OCI-M2 (cell line): Measurements from ENCODE around the gene SULF2.
"Not testable (repeated sequence)": the region's sequence is repeated elsewhere in the genome, so short reads cannot be mapped to it uniquely, and the experiment has no call there.

Source experiments
- DNase-seq: peaks from one replicate; lab custom pipeline; 2025; ENCODE audit not compliant: unreplicated experiment; lab: John Stamatoyannopoulos, UW

SULF2 gene

DNA sequence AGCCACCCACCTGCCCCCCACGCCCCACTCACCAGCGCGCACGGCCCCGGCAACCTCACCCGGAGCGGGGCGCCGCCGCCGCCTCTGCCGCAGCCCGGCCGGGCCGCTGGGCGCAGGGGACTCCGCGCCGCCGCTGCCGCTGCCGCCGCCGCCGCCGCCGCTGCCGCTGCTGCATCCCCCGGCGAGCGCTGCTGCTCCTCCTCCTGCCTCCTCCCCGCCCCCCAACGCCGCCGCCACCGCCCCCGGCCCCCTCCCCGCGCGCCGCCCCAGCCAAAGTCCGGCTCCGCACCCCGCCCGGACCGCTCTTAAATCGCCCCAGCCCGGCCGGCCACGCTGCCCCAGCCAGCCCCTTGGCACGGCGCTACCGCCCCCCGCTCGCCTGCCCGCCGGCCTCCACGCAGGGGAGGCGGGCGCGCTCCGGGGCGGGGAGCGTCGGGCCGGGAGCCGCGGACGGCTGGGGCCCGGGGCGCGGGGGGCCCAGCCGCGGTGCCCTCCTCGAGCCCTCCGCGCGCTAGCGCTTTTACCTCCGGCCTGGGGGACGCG is at the start of gene SULF2:
Gene SULF2 (minus strand): TSS at position 171 of the 543 bp plus-strand sequence. CDS start 28,118 bp downstream, outside the sequence.
- DNase-seq = no peak

GRCh38 chr20:47831675-47832074 is 46.4 kb upstream of the SULF2 start:
- DNase-seq = not testable (repeated sequence)

DNA sequence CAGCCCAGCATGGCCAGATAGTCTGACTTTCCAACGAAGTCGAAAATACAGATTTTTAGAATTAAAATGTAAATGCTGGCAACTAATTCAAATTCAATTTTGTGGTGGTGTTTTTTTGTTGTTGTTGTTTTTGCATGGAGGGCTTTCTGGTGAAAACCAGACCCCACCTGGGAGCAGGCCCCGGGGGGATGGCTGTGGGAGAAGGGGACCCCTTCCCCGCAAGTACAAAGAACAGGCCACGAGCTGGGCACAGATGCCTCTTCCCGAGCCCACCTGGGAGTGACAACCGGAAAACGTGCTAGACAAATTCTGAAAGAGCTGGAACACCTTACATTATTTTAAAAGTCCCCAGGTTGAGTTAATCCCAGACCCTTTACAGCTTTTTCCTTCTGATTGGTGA is 41.4 kb upstream of the SULF2 start:
- DNase-seq = not testable (repeated sequence)

DNA sequence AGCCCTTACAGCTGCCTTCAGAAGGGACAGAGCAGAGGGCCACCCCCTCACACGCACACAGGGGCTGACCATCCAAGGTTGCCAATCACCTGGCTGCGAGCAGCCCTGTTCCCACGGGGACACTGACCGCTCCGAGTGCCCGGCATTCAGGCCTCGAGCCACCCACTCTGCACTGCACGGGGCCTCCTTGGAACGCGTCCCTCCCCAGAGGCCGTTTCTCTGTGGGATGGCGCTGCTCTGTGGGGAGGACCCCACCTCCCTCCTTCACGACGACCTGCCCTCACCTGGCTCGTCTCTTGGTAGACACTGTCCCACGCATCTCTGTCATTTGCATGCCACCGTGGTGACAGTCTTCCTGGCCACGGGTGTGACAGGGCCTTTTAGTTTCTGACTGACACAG is 40.7 kb upstream of the SULF2 start:
- DNase-seq = not testable (repeated sequence)

DNA sequence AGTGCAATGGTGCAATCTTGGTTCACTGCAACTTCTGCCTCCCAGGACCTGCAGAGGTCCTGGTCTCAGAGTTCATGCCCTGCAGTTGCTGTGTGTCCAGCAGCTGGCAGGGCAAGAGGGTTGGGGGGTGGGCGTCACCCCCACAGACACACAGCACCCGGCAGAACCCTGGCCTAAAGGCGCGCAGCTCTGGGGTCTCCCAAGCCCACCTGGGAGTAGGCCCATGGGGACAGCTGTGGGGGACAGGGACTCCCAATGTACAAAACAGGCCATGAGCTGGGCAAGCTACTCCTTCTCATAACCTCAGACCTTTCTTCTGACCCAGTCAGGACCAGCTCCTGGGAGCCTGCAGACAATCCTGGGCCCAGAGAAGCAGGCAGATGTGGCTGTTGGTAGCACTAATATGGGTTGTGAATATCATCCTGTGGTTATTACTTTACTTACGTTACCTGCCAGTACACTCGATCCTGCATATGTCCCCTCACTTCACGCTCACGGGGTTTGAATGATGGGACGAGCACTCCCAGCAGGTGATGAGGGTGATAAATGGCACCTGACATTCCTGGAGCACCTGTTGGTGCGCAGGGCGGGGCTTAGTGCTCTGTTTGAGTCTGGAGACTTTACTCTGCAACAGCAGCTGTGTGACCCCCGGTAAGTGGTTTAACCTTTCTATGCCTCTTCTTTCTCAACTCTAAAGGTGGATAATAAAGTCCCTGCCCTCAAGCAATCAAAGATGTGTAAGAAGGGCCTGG is 39.9 kb upstream of the SULF2 start:
- DNase-seq = no peak

DNA sequence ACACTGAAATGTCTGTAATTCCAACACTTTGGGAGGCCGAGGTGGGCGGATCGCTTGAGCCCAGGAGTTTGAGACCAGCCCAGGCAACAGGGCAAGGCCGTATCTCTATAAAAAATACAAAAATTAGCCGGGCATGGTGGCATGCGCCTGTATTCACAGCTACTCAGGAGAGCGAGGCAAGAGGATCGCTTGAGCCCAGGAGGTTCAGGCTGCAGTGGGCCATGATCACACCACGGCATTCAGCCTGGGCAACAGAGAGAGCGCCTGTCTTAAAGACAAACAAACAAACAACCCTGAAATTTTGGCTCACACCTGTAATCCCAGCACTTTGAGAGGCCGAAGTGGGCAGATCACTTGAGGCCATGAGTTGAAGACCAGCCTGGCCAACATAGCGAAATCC is 38.7 kb upstream of the SULF2 start:
- not testable (repeated sequence) for DNase-seq

DNA sequence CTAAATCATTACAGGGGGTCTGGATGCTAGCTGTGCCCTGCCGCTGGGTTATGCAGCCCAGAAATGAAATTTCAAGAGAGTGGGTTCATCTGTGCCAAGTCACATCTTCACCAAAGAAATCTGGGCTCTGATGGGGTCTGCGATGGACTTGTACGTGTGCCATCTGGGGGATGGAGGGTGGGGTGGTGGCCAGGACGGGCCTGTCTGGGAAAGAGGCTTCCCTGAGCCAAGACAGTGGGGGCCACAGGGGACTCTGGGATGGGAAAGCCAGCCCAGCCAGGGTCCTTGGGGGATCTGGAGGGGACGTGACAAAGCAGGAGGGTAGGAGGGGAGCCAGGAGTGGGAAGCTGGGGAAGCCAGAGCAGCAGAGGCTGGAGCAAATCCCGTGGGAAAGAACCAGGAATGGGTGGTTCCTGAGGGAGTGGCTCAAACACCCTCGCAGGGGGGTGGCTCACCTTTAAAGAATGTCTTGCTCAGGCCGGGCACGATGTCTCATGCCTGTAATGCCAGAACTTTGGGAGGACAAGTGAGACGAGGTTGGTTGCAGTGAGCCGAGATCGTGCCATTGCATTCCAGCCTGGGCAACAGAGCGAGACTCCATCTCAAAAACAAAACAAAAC is 36.3 kb upstream of the SULF2 start:
- DNase-seq = no peak

GRCh38 chr20:47818996-47819609 is 33.8 kb upstream of the SULF2 start:
- no peak for DNase-seq

GRCh38 chr20:47818466-47818865 is 33.2 kb upstream of the SULF2 start:
- no peak for DNase-seq

DNA sequence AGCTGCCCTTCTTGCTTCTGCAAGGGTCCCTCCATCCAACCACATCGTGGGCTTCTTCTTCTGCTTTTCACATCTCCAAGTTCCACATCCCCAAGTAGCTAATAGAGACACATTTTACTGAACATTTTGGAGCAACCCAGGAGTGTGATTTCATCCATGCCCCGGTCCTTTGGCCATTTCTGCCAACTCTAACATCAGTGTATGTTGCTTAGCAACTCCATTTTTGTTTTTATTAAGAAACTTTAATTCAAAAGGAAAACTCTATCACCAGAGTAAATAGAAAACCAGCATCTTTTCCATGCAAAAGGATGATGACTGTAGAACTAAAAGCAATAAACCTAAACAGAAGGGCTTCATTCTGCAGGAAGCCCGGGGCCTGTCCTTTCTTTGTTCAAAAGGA is 32.7 kb upstream of the SULF2 start:
- no peak for DNase-seq

GRCh38 chr20:47817573-47817972 is 32.3 kb upstream of the SULF2 start:
- DNase-seq = no peak

DNA sequence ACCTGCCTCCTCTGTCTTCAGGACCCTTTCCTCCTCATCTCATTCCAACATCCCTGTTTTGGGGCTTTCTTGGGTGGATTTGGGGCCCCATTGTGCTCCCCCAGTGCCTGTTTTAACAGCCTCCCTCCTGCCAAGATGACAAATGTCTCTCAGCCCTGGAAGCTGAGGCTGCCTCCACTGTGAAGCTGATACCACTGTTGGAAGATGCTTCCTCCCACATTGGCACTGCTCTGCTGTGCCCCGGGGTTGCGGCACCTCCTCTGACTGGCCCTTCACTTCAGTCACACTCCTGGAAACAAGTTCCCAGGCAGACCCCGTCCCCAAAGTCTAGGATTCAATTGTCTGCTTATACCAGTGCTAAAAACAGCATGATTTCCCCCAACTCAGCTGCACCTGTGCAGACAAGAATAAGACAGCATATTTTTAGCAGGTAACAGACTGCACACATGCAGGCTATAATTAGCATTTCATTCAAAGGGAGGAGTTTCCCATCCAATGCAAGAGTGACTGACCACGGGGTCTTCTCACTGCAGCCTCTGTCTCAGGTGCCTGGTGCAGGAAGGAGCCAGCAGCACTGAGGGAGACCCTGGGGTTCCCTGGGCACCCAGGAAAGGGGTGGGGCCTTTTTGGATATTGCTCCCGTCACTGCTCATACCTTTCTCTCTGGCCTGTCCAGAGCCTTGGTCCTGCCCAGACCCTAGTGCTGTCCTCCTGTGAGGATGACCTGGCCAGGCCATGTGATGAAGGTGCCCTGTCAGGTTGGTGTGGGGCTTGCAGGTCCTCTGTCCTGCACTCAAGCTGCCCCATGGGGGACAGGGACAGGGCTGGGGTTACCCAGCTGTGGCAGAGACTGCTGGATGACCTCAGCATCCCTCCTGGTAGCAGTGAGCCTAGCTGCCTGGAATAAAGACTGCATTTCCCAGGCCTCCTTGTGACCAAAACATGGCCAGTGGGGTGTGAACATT is 31.5 kb upstream of the SULF2 start:
- DNase-seq = no peak

GRCh38 chr20:47815866-47816265 is 30.6 kb upstream of the SULF2 start:
- DNase-seq = no peak

DNA sequence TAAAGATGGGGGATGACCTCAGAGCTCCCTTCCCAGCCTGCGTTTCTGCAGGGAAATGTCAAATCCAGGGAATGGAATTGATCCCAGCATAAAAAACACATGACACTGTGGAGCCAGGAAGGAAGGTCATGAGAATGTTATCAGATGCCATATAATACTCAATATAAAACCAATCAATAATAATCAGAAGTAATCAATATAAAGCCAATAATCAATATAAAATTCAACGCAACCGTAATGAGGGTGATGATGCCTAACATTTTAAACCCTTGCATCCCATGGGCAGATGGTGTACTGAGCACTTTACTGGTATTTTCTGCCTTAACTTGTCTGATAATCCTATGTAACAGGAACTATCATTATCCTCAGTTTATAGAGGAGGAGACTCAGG is 30.1 kb upstream of the SULF2 start:
- no peak for DNase-seq

DNA sequence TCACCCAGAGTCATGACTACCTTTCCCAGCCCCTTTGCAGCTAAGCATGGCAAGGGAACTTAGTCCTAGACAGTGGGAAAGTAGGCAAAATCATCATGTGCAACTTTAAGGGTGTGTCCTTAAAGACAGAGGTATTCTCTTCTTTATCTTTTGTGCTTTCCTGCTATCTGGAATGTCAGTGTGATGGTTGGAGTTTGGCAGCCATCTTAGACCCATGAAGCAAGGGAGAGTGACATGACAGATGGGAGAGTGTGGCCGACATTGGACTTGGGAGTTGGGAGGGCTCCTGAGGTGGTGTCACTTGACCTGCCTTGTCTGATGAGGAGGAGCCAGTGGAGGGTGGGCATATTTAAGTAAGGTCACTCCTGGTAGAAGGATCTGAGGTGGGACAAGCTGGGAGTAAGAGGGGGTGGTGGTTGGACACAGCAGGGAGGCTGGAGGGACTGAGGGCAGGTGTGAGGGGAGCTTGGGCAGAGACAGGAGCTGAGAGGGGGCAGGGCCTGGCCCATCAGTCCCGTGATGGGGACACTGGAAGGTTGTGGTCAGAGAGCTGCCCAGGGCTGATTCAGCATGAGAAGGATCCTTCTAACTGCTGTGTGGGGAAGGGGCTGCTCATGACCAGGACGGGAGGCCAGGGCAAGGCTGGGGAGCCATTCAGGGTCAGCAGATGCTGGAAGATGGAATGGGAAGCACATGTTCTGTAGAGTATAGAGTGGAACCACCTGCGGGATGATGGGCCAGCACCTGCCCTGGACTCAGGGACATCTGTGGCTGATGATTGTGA is 29.5 kb upstream of the SULF2 start:
- no peak for DNase-seq

- no peak for DNase-seq
Observed at GRCh38 chr20:47810721-47811347, 25.6 kb upstream of the SULF2 start.

DNA sequence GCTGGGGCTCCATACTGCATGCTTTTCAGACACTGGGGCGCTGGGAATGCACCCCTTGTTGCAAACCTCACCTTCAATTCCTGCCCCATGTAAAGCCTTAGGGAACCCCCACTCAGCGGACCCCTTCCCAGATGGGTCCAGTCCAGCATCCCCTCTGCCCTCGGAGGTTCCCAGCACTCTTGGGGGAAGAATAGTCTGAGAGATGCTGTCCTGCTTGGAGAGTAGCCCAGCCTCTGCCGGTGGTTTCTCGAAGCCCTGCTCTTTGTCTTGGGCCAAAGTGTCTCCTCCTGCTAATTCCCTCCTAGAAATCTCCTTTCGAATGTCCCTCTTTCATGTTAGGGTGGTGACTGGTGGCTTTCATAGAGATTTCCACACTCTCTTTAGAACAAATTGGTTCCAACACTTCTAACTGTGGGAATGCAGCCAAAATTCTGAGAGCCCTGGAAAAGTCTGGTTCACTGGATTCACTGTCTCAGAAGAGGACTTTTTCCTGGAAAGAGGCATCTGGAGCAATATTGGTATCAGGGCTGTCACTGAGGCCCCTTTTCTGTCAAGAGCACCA is 24.9 kb upstream of the SULF2 start:
- no peak for DNase-seq

DNA sequence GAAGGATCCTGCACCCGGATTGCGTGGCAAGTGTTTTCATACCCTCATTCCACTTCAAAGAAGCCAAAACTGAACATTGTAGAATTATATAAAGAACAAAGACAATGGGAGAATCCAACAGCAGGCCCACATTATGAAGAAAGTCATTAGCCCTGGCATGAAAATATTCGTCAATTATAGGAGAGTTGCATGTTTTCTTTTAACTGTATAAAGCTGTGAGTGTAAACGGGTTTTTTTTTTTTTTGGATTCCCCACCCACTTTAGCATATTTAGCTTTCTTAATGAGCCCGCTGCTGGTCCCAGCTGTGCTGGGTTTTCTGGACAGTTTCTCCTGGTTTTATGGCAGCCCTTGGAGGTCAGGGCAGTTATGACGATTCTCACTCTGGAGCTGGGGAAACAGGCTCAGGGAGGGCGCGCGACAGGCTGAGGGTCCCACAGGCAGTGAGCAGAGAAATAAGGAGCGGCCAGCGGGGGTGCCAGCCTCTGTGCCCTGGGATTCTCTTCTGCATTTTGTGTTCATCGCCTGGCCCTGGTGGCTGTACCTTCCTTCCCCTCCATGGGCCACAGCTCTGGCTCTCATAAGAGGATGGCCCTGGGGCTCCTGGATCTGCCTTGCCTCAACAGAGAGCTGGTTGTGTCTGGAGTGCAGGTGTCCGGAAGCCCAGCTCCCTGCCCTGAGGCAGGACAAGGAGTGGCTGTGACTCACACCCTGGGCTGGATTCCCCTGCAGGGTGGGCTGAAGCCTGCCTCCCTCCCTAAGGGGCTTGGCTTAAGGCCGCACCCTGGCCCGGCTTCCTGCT is 24.1 kb upstream of the SULF2 start:
- DNase-seq = no peak

- no peak for DNase-seq
Observed at GRCh38 chr20:47805951-47806350, 20.7 kb upstream of the SULF2 start.
